ENCODE measurements around the gene CCL22.
"Not testable (repeated sequence)": the region's sequence is repeated elsewhere in the genome, so short reads cannot be mapped to it uniquely, and the experiment has no call there.

CCL22 gene

DNA sequence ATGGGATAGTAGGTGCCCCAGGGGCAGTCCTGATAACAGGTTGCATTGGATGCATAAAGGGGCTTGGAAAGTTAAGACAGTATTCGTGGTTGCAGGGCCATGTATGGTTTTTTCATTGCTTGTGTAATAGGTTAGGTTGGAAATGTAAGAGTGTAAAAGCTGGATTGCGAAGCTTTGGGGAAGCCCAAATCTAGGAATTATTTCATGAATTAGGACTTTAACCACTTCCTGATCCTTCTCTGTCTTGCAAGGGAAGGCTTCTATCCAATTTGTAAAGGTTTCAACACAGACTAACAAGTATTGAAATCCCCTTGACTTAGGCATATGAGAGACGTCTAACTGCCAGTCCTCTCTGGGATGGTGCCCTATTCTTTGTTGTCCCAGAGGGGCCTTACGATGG, 38.2 kb downstream of the CCL22 start:
- DNase-seq, result no peak

DNA sequence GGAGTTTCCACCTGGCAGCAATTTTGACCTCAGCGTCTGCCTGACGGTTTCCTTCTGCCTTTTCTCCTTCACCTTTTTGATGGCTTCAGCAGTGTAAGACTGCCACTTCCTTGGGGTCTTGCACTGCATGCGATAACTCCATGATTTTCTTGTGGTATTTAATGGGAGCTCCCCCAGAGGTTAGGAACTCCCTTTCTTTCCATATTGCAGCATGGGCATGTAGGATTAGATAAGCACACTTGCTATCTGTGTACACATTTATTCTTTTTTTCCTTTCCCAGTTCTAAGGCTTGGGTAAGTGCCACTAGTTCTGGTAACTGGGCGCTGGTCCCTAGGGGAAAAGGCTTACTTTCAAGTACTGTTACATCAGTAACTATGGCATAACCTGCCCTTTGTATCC, 38.9 kb downstream of the CCL22 start:
- not testable (repeated sequence) for DNase-seq

DNA sequence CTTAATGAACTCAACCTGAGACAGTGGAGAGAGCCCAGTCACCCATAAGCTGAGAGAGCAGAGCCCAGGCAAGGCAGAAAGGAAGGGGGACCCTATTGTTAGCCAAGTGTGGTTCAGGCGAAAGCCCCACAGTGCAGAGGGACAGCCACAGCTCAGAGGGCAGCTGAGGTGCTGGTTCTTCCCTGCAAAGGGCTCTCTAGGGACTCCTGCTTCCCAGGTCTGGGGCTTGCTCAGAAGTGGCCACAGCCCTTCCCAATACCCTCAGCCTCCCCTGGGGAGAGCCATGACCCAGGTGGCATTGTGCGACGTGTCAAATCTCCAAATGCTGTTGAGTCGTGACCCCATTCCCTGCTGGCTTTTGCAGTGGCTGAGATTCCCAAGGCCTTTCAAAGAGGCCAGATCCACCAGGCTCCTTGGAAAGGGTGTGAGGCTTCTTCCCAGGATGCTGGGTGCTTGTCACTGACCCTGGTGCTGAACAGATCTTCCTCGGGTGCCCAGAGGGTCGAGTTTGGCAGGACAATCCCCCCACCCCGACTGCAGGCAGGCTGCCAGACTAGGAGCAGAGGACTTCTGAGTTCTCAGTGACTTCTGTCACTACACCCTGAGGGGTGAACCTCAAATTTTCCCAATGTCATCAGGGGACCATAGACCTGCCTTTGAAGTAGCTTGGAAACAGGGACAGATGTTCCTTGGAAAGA, 43.5 kb downstream of the CCL22 start:
- no peak for DNase-seq

DNA sequence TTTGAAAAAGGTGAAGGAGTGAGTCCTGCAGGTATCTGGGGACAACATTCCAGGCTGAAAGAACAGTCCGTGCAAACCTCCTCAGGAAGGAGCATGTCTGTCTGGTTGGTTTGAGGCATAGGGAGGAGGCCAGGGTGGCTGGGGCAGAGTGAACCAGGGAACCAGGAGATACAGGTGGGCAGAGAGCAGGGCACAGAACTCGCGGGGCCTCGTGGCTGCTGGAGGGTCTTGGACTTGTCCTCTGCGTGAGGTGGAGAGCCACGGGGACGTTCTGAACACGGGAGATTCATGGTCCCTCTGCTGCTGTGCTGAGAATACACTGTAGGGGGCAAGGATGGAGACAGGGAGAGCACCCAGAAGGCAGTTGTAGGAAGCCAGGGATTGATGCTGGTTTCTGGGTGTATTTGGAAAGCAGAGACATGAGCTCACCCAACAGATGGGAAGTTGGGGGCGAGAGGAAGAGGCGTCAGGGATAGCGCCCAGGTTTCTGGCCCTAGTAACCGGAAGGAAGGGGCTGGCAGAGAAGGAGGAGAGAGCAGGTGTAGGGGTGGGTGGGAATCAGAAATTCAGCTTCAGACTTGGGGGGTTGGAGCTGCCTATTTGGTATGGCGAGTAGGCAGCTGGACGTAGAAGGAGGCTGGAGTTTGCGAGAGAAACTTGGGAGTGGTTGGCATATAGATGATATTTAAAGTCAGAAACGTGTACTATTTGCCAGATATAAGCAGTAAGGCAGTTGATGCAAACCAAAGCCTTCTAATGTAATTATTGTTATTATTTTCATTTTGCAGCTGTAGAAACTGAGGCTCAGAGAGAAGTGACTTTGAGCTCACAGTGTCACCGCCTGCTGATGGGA, 45.6 kb downstream of the CCL22 start, which contains the start of gene CCL17:
Gene CCL17, plus strand, starts transcription at position 803 of the 853 bp plus-strand sequence. CDS start 9,166 bp downstream, outside the sequence.
- no peak for DNase-seq

DNA sequence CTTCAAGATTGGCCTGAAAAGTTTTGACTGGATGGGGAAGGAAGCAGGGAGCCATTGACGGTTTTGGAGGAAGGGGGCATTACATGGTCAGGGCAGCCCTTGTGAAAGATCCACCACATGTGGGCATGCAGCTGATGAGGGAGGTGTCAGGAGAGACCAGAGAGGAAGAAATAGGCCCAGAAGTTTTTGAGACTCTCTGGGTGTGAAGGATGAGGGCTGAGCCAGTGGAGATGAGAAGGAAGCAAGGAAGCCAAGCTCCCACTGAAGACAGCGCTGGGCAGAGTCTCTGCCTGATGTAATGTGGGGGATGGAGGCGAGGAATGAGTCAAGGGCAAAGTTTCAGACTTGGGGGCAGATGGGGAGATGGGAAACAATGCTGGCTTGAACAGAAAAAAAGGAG, 46.5 kb downstream of the CCL22 start:
- DNase-seq, result no peak

DNA sequence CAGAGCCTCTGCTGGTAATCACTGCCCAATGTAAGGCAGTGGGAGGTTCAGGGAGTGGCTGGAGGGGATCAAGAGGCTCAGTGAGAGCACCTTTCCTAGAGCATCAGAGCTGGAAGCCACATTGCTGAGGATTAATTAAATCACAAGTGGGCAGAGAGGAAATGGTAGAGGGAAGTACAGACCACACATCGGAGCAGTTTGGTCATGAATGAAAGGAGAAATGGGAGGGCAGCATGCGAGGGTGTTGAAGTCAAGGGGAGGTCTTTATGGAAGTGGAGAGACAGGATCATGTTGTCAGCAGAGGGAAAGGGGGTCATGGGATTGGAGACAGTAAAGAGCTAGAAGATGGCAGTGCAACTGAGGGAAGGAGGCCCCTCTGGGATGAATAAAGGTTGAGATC, 48.3 kb downstream of the CCL22 start:
- no peak for DNase-seq

DNA sequence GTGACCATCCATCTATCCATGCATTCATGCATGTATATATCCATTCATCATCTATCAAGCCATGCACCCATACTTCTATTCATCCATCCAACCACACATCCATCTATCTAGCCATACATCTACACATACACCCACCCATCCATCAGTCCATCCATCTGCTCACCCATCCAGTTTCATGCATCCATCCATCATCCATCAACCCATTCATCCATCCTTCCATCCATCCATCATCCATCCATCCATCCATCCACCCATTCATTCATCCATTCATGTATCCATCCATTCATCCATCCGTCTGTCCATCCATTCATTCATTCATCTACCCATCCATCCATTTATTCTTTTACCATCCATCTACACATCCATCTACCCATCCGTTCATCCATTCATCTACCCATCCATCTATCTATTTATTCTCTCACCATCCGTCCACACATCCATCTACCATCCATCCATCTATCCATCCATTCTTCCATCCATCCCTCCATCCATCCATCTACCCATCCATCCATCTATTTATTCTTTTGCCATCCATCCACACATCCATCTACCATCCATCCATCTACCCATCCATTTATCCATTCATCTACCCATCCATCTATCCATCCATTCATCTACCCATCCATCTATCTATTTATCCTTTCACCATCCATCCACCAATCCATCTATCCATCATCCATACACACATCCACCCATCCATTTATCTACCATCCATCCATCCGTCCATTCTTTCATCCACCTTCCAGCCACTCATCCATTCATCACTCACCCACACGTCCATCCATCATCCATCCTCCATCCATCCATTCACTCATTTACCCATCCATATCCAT, 49.2 kb downstream of the CCL22 start:
- DNase-seq, result no peak

DNA sequence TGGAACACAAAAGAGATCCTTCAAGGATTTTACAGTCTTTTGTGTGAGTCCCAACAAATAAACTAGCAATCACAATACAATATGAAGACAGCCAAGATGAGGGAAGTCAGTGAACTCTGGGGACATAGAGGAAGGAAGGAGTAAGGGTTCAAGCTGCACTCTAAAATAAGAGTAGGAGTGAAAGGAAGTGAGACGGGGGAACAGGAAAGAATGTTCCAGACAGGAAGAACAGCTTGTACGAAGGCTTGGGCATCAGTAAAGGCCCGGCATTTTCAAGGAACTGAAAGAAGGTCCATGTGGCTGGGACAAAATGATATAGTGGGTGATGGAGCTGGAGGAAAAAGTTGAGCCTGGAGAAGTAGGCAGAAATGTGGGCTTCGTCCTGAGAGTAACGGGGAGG, 50.5 kb downstream of the CCL22 start:
- DNase-seq, result no peak

DNA sequence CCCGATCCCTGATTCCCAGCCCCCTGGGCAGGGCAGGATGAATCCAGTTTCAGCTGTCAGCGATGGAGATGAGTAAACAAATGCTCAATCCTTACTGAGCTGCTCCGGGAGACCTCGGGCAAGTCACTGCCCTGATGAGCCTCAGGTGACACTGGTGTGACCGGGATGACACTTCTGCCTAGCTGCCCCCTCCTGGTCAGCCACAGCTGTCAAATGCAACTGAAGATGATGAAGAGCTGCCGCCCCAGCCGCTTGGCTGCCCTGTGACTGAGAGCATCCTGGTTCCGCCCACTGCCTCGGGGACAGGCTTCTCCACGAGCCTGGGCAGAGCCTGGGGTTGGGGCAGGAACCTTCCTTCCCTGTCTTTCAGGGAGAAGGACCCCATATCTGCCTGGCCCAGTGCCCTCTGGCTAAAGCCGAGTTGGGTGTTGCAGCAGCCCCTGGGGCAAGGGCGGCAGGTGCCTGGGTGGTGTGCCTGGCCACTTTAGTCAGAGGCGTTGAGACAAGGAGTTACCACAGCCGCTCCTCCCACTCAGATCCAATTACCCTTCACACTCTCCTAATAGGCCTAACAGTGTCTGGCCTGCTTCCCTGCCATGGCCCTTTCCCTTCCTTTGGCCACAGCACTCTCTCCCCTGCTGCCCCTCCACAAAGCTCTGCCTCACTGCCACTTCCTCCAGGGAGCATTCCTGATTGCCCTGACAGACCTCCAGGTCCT, 51.4 kb downstream of the CCL22 start:
- no peak for DNase-seq

DNA sequence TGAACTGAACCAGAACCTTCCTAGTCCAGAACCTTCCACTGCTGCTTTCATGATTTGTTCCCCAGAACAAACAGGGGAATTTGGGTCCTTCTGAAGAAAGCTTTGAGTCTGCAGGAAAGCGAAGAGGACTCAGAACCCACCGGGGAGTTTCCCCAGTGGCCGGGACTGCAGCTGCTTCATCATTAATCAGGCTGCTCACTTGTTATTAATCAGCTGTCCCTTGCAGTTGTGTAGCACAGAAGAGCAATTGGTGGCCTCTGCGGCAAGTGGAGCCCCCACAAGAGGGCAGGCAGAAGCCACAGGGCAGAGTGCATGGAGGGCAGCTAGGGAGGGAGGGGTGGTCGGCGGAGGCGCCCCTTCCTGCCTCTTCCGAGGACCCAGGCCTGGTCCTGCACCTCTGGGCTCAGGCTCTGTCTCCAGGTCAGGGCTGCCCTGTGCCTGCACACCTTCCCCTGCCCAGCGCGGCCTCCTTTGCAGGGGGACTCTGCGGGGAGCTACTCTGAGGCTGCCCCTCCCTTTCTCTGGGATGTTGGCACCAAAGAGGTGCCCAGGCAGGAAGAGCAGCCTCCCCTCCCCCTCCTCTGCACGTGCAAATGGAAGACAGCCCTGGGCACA, 52.9 kb downstream of the CCL22 start:
- DNase-seq, result no peak

DNA sequence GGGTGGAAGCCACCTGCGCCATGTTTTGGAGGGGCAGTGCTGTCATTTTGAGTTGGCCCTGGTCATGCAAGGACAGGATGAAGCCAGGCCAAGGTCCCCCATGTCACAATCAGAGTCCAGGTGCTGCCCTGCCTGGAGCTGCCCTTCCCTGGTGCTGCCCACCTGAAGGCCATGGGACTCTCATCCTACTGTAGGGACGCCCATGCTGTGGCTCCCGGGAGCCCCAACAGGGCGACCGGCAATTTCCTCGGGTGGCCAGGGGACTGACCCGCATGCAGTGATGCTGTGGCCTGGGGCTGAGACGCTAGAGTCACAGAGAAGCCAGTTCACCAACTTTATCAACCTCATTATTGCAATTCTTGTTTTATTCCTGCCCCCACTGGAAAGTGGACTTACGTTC, 54.0 kb downstream of the CCL22 start:
- DNase-seq, result no peak

DNA sequence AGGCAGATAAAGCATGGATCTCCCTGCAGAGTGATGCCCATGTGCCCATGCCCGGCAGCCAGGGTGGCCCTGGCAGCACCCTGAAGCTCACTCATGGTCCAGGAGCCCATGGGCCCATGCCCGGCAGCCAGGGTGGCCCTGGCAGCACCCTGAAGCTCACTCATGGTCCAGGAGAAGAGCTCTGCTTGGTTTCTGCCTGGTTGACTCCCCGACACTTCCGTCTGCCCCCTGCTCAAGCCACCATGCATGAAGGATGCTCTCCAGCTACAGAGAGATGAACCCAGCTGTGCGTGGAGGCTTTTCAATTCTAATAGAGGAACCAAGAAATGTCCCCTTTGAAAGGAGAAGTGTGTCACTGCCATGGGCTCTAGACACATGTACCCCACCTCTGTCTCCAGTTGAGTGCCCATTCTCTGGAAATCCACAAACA, 54.7 kb downstream of the CCL22 start:
- DNase-seq, result no peak

DNA sequence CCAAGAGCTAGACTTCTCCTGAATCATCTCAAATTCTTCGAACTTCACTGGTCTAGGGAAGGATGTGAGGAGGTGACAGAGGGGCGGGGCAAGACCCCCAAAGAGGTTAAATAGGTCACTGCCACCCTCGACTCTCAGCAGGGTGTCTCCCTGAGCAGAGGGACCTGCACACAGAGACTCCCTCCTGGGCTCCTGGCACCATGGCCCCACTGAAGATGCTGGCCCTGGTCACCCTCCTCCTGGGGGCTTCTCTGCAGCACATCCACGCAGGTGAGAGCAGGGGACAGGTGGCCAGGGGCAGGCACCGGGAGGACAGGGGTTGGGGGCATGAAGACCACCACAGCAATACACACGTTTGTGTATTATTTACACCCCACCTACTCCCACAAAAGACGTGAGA, 55.1 kb downstream of the CCL22 start:
- DNase-seq, result no peak

All from SHP77 (cell line).